IPS-18c (cell line): Measurements from ENCODE around the gene EIF2A.
"Not testable (repeated sequence)": the region's sequence is repeated elsewhere in the genome, so short reads cannot be mapped to it uniquely, and the experiment has no call there.

ENCODE experiments used
- H3K4me3 ChIP-seq: 2 replicates; pipeline ENCODE4 v1.7.0; 2013; ENCODE audit warnings: low read depth, mild to moderate bottlenecking, low read length, moderate library complexity; ENCODE audit not compliant: insufficient read depth
- H3K9me3 ChIP-seq: one replicate; pipeline ENCODE4 v1.6.1; 2013; ENCODE audit warnings: mild to moderate bottlenecking, low read length, moderate library complexity; ENCODE audit not compliant: control insufficient read depth, insufficient read depth

EIF2A gene

GRCh38 chr3:150583028-150583427 is 36.4 kb downstream of the EIF2A start:
- Histone ChIP-seq H3K4me3 (no peak overlapping the region), H3K9me3 (no peaks in the 10 kb centered on the region)

GRCh38 chr3:150588027-150588830 is 41.6 kb downstream of the EIF2A start:
- Histone ChIP-seq H3K9me3 (no peaks in the 10 kb centered on the region), H3K4me3 (no peak overlapping the region)

- Histone ChIP-seq H3K9me3 (no peaks in the 10 kb centered on the region), H3K4me3 (no peak overlapping the region)
Measured at GRCh38 chr3:150589759-150590158, 43.2 kb downstream of the EIF2A start.

DNA sequence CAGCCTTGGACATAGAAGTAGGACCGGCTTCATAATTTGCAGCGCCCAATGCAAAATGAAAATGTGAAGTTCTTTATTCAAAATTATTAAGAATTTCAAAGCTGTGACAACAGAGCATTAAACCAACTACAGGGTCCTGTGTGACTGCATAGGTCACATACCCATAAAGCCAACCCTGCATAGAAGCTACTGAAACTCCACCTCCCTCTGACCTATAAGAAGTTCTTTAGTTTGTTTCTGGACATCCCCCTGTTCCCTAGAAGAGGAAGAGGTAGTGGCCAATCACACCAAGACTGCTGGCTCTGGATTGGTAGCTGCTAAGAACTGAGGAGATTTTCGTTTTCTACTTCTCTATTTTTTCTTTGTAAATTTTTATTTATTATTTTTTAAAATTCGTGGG is 47.6 kb downstream of the EIF2A start:
- Histone ChIP-seq H3K9me3 (no peaks in the 10 kb centered on the region), H3K4me3 (no peak overlapping the region)

DNA sequence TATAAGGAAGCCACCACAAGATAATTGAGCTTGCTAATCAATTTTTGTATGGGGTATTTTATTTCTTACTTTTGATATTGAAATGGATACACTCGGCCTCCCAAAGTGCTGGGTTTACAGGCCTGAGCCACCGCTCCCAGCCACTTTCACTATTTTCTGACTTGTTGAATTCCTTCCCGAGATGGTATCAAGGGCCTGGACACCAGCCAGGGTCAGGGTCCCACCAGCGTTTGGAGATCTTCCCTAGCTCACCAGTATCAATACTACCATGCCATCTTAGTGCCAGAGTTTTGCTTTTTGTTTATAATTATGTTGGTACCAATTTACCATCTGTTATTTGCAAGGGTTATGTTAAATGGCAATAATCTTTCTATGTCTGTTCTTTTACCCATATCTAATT is 51.1 kb downstream of the EIF2A start:
- no peak overlapping the region for H3K4me3 ChIP-seq
- no peaks in the 10 kb centered on the region for H3K9me3 ChIP-seq

GRCh38 chr3:150599611-150600297 is 53.2 kb downstream of the EIF2A start:
- Histone ChIP-seq H3K9me3 (no peaks in the 10 kb centered on the region), H3K4me3 (no peak overlapping the region)

DNA sequence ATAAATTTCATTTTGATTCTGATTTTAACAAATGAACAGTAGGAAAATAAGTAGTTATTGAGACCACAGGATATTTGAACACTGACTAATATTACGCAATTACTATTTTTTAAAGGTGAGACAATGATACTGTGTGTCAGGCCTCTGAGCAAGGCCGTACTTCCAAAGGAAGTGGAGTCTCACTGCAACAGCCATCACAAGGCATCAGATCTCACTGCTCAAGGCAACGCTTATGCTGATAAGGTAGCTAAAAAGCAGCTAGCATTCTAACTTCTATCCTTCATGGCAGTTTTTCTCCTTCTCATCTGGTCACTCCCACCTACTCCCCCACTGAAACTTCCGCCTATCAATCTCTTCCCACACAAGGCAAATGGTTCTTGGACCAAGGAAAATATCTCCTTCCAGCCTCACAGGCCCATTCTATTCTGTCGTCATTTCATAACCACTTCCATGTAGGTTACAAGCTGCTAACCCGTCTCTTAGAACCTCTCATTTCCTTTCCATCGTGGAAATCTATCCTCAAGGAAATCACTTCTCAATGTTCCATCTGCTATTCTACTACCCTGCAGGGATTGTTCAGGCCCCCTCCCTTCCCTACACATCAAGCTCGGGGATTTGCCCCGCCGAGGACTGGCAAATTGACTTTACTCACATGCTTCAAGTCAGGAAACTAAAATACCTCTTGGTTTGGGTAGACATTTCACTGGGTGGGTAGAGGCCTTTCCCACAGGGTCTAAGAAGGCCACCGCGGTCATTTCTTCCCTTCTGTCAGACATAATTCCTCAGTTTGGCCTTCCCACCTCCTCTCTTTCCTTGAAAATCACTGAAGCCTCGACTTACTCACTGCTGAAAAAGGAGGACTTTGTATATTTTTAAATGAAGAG is 54.3 kb downstream of the EIF2A start:
- not testable (repeated sequence) for H3K4me3 ChIP-seq, H3K9me3 ChIP-seq

GRCh38 chr3:150602426-150603152 is 56.0 kb downstream of the EIF2A start:
- no peaks in the 10 kb centered on the region for H3K9me3 ChIP-seq

DNA sequence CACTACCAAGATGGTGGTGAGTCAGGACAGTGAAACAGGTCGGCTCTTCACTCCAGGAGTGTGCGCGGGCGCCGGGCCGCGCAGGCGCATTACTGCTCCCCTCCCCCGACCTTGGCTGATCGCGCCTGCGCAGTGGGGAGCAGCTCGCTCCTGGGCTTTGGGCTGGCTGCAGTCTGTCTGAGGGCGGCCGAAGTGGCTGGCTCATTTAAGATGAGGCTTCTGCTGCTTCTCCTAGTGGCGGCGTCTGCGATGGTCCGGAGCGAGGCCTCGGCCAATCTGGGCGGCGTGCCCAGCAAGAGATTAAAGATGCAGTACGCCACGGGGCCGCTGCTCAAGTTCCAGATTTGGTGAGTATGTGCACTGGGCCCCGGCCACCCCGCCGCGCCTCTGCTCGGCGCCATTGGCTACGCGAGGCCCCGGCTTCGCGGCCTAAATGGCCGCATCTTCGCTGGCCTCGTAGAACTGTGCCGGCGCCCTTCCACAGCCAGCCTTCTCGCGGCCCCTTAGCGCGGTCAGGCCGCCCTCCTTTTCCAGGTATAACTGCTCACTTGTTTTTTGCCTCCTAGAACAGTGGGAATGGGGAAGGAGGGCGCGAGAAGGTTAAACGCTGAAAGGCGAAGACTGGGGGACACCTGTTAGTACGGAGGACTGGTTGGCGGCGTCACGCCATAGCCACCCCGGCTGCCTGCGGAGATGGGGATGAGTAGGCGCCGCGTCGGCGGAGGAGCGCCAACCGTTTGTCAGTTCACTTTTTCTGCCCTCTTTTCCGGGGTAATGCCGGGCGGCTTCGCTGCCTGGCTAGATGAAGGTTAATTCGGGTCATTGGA is 56.8 kb downstream of the EIF2A start, which contains the start of gene SELENOT:
Gene SELENOT, plus strand, starts transcription at position 169 of the 827 bp plus-strand sequence. Its CDS starts 42 bp downstream, at position 211.
- peak within 1 kb of the TSS; percentile 82 for H3K4me3 ChIP-seq
- no peaks in the 10 kb centered on the region for H3K9me3 ChIP-seq

More at GRCh38 chr3:150602426-150603152, 56.0 kb downstream of the EIF2A start:
- peak overlapping the region; percentile 82 for H3K4me3 ChIP-seq

- Histone ChIP-seq H3K9me3 (no peaks in the 10 kb centered on the region), H3K4me3 (peak overlapping the region; percentile 82)
Measured at GRCh38 chr3:150603980-150604319, 57.4 kb downstream of the EIF2A start.

- Histone ChIP-seq H3K4me3 (no peak overlapping the region), H3K9me3 (no peaks in the 10 kb centered on the region)
Measured at GRCh38 chr3:150605998-150606641, 59.5 kb downstream of the EIF2A start.

GRCh38 chr3:150607267-150608065 is 60.9 kb downstream of the EIF2A start:
- no peak overlapping the region for H3K4me3 ChIP-seq
- no peaks in the 10 kb centered on the region for H3K9me3 ChIP-seq

GRCh38 chr3:150609988-150610387 is 63.4 kb downstream of the EIF2A start:
- no peak overlapping the region for H3K4me3 ChIP-seq
- no peaks in the 10 kb centered on the region for H3K9me3 ChIP-seq

DNA sequence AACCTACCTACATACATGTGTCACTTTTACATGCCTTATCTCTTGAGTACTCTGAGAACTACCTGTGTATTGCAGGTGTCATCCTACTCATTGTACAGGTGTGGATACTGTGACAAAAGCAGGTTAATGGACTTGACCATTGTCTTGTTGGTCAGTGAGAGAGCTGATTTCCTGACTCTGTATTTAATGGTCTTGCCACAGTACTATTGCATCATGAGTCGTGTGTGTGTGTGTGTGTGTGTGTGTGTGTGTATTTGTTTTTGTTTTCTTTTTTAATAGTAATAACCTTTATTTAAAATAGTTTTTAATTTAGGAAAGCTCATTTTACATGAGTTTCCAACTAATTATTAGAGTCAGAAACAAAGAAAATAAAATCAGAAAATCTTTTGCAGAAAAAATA is 64.2 kb downstream of the EIF2A start:
- H3K4me3 ChIP-seq: no peak overlapping the region
- H3K9me3 ChIP-seq: no peaks in the 10 kb centered on the region

GRCh38 chr3:150611666-150612065 is 65.1 kb downstream of the EIF2A start:
- no peaks in the 10 kb centered on the region for H3K9me3 ChIP-seq
- H3K4me3 ChIP-seq: no peak overlapping the region
